Stomach (tissue), 9 donors: ENCODE results near the gene PRR5L. TPM values are rescaled to one million over a fixed set of nuclear protein-coding genes. Genes with fewer than 3 reads are reported as not detected.

ENCODE experiments used
- DNase-seq, 2 donors: peaks; one replicate each; pipeline versions ENCODE4 v3.0.0 to v3.0.0-alpha.2; 2013 to 2019
- H3K27ac ChIP-seq, 5 donors: fragments of 200-600 bp in 4 of 5; sonication (generic) in 4 of 5; one replicate each; pipeline ENCODE4 v1.5.1; 2013 to 2019; ENCODE audit warnings: mild to moderate bottlenecking in 1 of 5, moderate library complexity in 1 of 5
- H3K27me3 ChIP-seq, 3 donors: fragments of 200-600 bp; sonication (generic); one replicate each; pipeline ENCODE4 v1.5.1; 2017 to 2019; ENCODE audit warnings: mixed run types in 1 of 3
- H3K36me3 ChIP-seq, 4 donors: fragments of 200-600 bp; sonication (generic); 1 replicate in 3 of 4; 2 replicates in 1 of 4; pipeline ENCODE4 v1.5.1; 2016 to 2019
- H3K4me1 ChIP-seq, 4 donors: fragments of 200-600 bp; sonication (generic); one replicate each; pipeline ENCODE4 v1.5.1; 2016 to 2019
- H3K4me3 ChIP-seq, 4 donors: fragments of 200-600 bp; sonication (generic) in 3 of 4; one replicate each; pipeline ENCODE4 v1.5.1; 2016 to 2019; ENCODE audit warnings: mild to moderate bottlenecking in 1 of 4
- H3K9me3 ChIP-seq, 4 donors: fragments of 200-600 bp; sonication (generic); one replicate each; pipeline ENCODE4 v1.5.1; 2016 to 2019
- CTCF ChIP-seq, 7 experiments: fragments of 450-650 bp in 4 of 7; fragments of 200-600 bp in 3 of 7; sonication (generic) in 3 of 7; IDR thresholded peaks; one replicate each; pipeline ENCODE4 v1.5.1; 2016 to 2019; ENCODE audit warnings: antibody characterized with exemption in 7 of 7, control low read depth in 2 of 7, mild to moderate bottlenecking in 1 of 7
- EP300 ChIP-seq: sonication (generic); formaldehyde crosslinking; IDR thresholded peaks from one replicate; pipeline ENCODE4 v1.6.1; 2017; ENCODE audit warnings: antibody characterized with exemption
- POLR2A ChIP-seq, 4 donors: fragments of 450-650 bp; IDR thresholded peaks; one replicate each; pipeline ENCODE4 v1.6.1; 2016; ENCODE audit warnings: antibody characterized with exemption in 4 of 4, control low read depth in 2 of 4, mild to moderate bottlenecking in 1 of 4, moderate library complexity in 1 of 4
- POLR2AphosphoS5 ChIP-seq, 3 donors: sonication (generic); formaldehyde crosslinking; IDR thresholded peaks; one replicate each; pipeline ENCODE4 v1.6.1; 2016; ENCODE audit warnings: antibody characterized with exemption in 3 of 3
- WGBS, 5 donors: extraction: QIAGEN DNeasy Blood & Tissue Kit in 3 of 5; methylation state at CpG; one replicate each; pipeline versions ENCODE4 v1.1.5 to v1.1.7; 2013 to 2018; 5-methylcytosine and 5-hydroxymethylcytosine counted together
- intact Hi-C: fragments of 100-400 bp; cut with DNase I; formaldehyde crosslinking; loops from one replicate; pipeline ENCODE4 v1.15.1; 2023; ENCODE audit warnings: low total_unique reads
- polyA plus RNA-seq, 3 donors: library from polyadenylated mRNA; stranded (reverse); fragments of 200-250 nt; gene quantifications; one replicate each; pipeline ENCODE4 v1.2.3, GENCODE V29; 2013
- total RNA-seq, 5 donors: library from RNA; depleted of rRNA; stranded (reverse); fragments of >200 nt; gene quantifications; one replicate each; pipeline versions ENCODE4 v1.1.0 to v1.2.3, GENCODE V29; 2014 to 2016
- donor health status: healthy with polysubstance abuse.
- donor health status: Bipolar disorder and iron deficiency.
- donor health status: healthy.

The PRR5L gene
- total and polyA plus RNA-seq, 8 donors: 1.4 to 274 (median 2.4) TPM; not detected in 1

- H3K27me3 ChIP-seq: no peaks in the 10 kb centered on the region
- no peaks in the 10 kb centered on the region for H3K9me3 ChIP-seq
- H3K4me3 ChIP-seq: no peak overlapping the region
- peaks cover 0 to 19% (median 8%) of the 10 kb centered on the region in 4 donors for H3K4me1 ChIP-seq
- TF ChIP-seq POLR2A (IDR thresholded peaks at IDR 0.05): no peak
- TF ChIP-seq POLR2AphosphoS5 (IDR thresholded peaks at IDR 0.05): no peak
- TF ChIP-seq EP300: no peak
- TF ChIP-seq CTCF (IDR thresholded peaks at IDR 0.05): no peak
- DNase-seq: no peak
- 60 to 73% (median 66%) methylated on average over 4 of the region's 4 CpGs for WGBS, 5 donors
- H3K36me3 ChIP-seq: no peaks in the 10 kb centered on the region
- intact Hi-C loops: loop anchor here (10.0 kb wide), 1 partner anchor 56 kb away; no protein-coding TSS in a partner anchor
- H3K27ac ChIP-seq: no peak overlapping the region
Measured at GRCh38 chr11:36360826-36361415, 64.8 kb downstream of the PRR5L start.

GRCh38 chr11:36361472-36361871 lies 65.4 kb downstream of the PRR5L start:
- intact Hi-C loops: loop anchor here (10.0 kb wide), 1 partner anchor 57 kb away; no protein-coding TSS in a partner anchor
- WGBS, 5 donors: 19 to 30% (median 23%) methylated on average over 1 of the region's 1 CpG
- H3K27ac ChIP-seq: peak overlapping the region in 1 of 5 donors; percentile 9

GRCh38 chr11:36361901-36362391 lies 65.9 kb downstream of the PRR5L start:
- intact Hi-C loops: loop anchor here (10.0 kb wide), 1 partner anchor 57 kb away; no protein-coding TSS in a partner anchor
- Histone ChIP-seq H3K27me3 (no peaks in the 10 kb centered on the region), H3K27ac (peak overlapping the region in 1 of 5 donors; percentile 9), H3K4me1 (peaks cover 0 to 19% (median 8%) of the 10 kb centered on the region in 4 donors), H3K9me3 (no peaks in the 10 kb centered on the region), H3K36me3 (no peaks in the 10 kb centered on the region), H3K4me3 (peak overlapping the region in 1 of 4 donors; percentile 7)
- TF ChIP-seq EP300 (no peak), POLR2AphosphoS5 (IDR thresholded peaks at IDR 0.05) (no peak), POLR2A (IDR thresholded peaks at IDR 0.05) (no peak), CTCF (IDR thresholded peaks at IDR 0.05) (no peak)
- peak in 1 of 2 donors; percentile 71 for DNase-seq
- 12 to 25% (median 19%) methylated on average over 11 of the region's 11 CpGs for WGBS, 5 donors

More at GRCh38 chr11:36361472-36361871, 65.4 kb downstream of the PRR5L start:
- H3K4me3 ChIP-seq: peak overlapping the region in 1 of 4 donors; percentile 7
- H3K9me3 ChIP-seq: no peaks in the 10 kb centered on the region
- H3K4me1 ChIP-seq: peaks cover 0 to 19% (median 8%) of the 10 kb centered on the region in 4 donors
- H3K36me3 ChIP-seq: no peaks in the 10 kb centered on the region
- H3K27me3 ChIP-seq: no peaks in the 10 kb centered on the region
- TF ChIP-seq CTCF (IDR thresholded peaks at IDR 0.05): no peak
- TF ChIP-seq EP300: no peak
- TF ChIP-seq POLR2AphosphoS5 (IDR thresholded peaks at IDR 0.05): no peak
- no peak for TF ChIP-seq POLR2A (IDR thresholded peaks at IDR 0.05)
- no peak for DNase-seq

GRCh38 chr11:36362902-36363301 lies 66.8 kb downstream of the PRR5L start:
- 78 to 95% (median 80%) methylated on average over 4 of the region's 4 CpGs for WGBS, 5 donors
- intact Hi-C loops: loop anchor here (10.0 kb wide), 1 partner anchor 58 kb away; no protein-coding TSS in a partner anchor
- no peaks in the 10 kb centered on the region for H3K36me3 ChIP-seq
- no peak overlapping the region for H3K4me3 ChIP-seq
- no peak overlapping the region for H3K27ac ChIP-seq
- TF ChIP-seq CTCF (IDR thresholded peaks at IDR 0.05): no peak
- TF ChIP-seq POLR2A (IDR thresholded peaks at IDR 0.05): no peak
- no peak for TF ChIP-seq EP300
- no peak for TF ChIP-seq POLR2AphosphoS5 (IDR thresholded peaks at IDR 0.05)
- DNase-seq: no peak
- peaks cover 0 to 19% (median 8%) of the 10 kb centered on the region in 4 donors for H3K4me1 ChIP-seq
- H3K9me3 ChIP-seq: no peaks in the 10 kb centered on the region
- no peaks in the 10 kb centered on the region for H3K27me3 ChIP-seq
